Measurements from ENCODE around the gene GTPBP3. TPM values are rescaled to one million over a fixed set of nuclear protein-coding genes. Genes with fewer than 3 reads are reported as not detected.

Gene GTPBP3
- total and polyA plus RNA-seq, 2 of the 13 experiments (the other 11 are each of a cell fraction or from before 2014, with no cell fraction given) = 17.5 to 30.0 TPM

GRCh38 chr19:17296273-17296672 lies 41.1 kb upstream of the GTPBP3 start:
- intact Hi-C loops (cut with micrococcal nuclease; ENCODE audit: unreplicated experiment) = no loop called here
- FAIRE-seq (no peak), ATAC-seq (no peak), DNase-seq (ENCODE audit: low spot score) (no peak)
- ChIA-PET POLR2A (no interaction called here), CTCF (ENCODE audit: low intra/inter-chr PET ratio, low total read pairs) (no interaction called here)
- H3K4me3 ChIP-seq (replicated peaks in 1 of 3; ENCODE audit: insufficient read depth in 1 of 3, low read depth in 2 of 3, low read length in 3 of 3) = no peak overlapping the region
- H3K9ac ChIP-seq (ENCODE audit: insufficient read depth, low read depth, low read length) = no peak overlapping the region
- WGBS (ENCODE audit: low lambda C conversion rate) = 84% methylated on average over 4 of the region's 4 CpGs
- no peak for TF ChIP-seq ZBTB37 (CRISPR knock-in tag; IDR thresholded peaks at IDR 0.05)
- no peak for TF ChIP-seq MAFK (conservative IDR thresholded peaks at IDR 0.05 in 1 of 2, IDR thresholded peaks at IDR 0.05 in 1 of 2; ENCODE audit: low read length in 2 of 2)
- no peak for TF ChIP-seq KMT2B (CRISPR knock-in tag; IDR thresholded peaks at IDR 0.05)
- no peak for TF ChIP-seq RBM22 (optimal IDR thresholded peaks at IDR 0.05; ENCODE audit: low read length)
- no peak for TF ChIP-seq ZNF839 (CRISPR knock-in tag; IDR thresholded peaks at IDR 0.05; ENCODE audit: borderline replicate concordance)
- TF ChIP-seq NFYC (CRISPR knock-in tag; IDR thresholded peaks at IDR 0.05) = no peak
- TF ChIP-seq ZNF781 (CRISPR knock-in tag; IDR thresholded peaks at IDR 0.05; ENCODE audit: borderline replicate concordance, not compliant biosample characterization) = no peak
- no peak for TF ChIP-seq RARA (CRISPR knock-in tag; IDR thresholded peaks at IDR 0.05)
- no peak for TF ChIP-seq HOXD1 (CRISPR knock-in tag; IDR thresholded peaks at IDR 0.05)
- no peak for TF ChIP-seq RFXANK (CRISPR knock-in tag; IDR thresholded peaks at IDR 0.05)
- TF ChIP-seq CREB1 (IDR thresholded peaks at IDR 0.05) = no peak
- no peak for TF ChIP-seq CREB1 (CRISPR knock-in tag; IDR thresholded peaks at IDR 0.05)
- no peak for TF ChIP-seq KDM2A (CRISPR knock-in tag; IDR thresholded peaks at IDR 0.05; ENCODE audit: borderline replicate concordance, low read depth)
- no peak for TF ChIP-seq ZNF34 (CRISPR knock-in tag; IDR thresholded peaks at IDR 0.05; ENCODE audit: borderline replicate concordance)
- H3K79me2 ChIP-seq (ENCODE audit: insufficient read depth, low read length) = no peaks in the 10 kb centered on the region
- no peaks in the 10 kb centered on the region for H4K20me1 ChIP-seq (ENCODE audit: insufficient read depth, low read length)
- no peak overlapping the region for H3K27ac ChIP-seq (ENCODE audit: extremely low read length, insufficient read depth, low read length)
- in situ Hi-C loops (cut with HindIII; ENCODE audit: extremely low pct_ligation_motif_present, low pct_unique_long_range_greater_than_20kb) = no loop called here
- BruUV-seq (replicated peaks) = no TSS peak
- H3K4me1 ChIP-seq (ENCODE audit: insufficient read depth, low read length) = no peaks in the 10 kb centered on the region
- no peak overlapping the region for H2AFZ ChIP-seq (ENCODE audit: low read length)
- peaks cover 0 to 6% of the 10 kb centered on the region in 2 experiments; a peak in 1 of 5 replicates for H3K36me3 ChIP-seq (replicated peaks in 1 of 2; ENCODE audit: control insufficient read depth in 1 of 2, insufficient read depth in 2 of 2, low read length in 2 of 2)
- H3K4me2 ChIP-seq (ENCODE audit: low read depth, low read length) = no peak overlapping the region
- no peaks in the 10 kb centered on the region for H3K27me3 ChIP-seq (ENCODE audit: control insufficient read depth in 1 of 2, insufficient read depth in 2 of 2, low read length in 2 of 2)
- H3K9me3 ChIP-seq (ENCODE audit: low read length) = peaks cover 5% of the 10 kb centered on the region
